ENCODE results near the gene QKI. TPM values are rescaled to one million over a fixed set of nuclear protein-coding genes. Genes with fewer than 3 reads are reported as not detected.
A peak's percentile ranks its signal among the peaks of the same experiment; 100 is the strongest.

QKI gene
- total and polyA plus RNA-seq, 2 donors (not counting 1 experiment from before 2014, with no cell fraction given) = 129 to 224 TPM

GRCh38 chr6:163566056-163566455 is 151.5 kb downstream of the QKI start:
- DNase-seq (ENCODE audit: low read depth in 2 of 2) = no peak
- Histone ChIP-seq H3K27ac (ENCODE audit: insufficient read depth, low read length) (no peak overlapping the region), H3K27me3 (ENCODE audit: control insufficient read depth, insufficient read depth, low read length) (no peaks in the 10 kb centered on the region), H3K36me3 (ENCODE audit: control insufficient read depth, insufficient read depth, low read length) (peaks cover 8% of the 10 kb centered on the region), H2AFZ (ENCODE audit: low read length) (no peak overlapping the region), H3K4me1 (ENCODE audit: control insufficient read depth, extremely low read depth, insufficient read depth, low read length) (no peaks in the 10 kb centered on the region), H3K9ac (ENCODE audit: insufficient read depth, low read length) (no peak overlapping the region), H3K79me2 (ENCODE audit: control insufficient read depth, insufficient read depth, low read length) (peaks cover 1% of the 10 kb centered on the region), H3K4me2 (ENCODE audit: extremely low read depth, insufficient read depth, low read length) (no peak overlapping the region), H4K20me1 (ENCODE audit: control insufficient read depth, extremely low read depth, insufficient read depth, low read length) (no peaks in the 10 kb centered on the region), H3K9me3 (ENCODE audit: control insufficient read depth, insufficient read depth, low read depth, low read length) (no peaks in the 10 kb centered on the region), H3K4me3 (replicated peaks in 1 of 4; ENCODE audit: control extremely low read depth in 1 of 4, insufficient read depth in 1 of 4, low read depth in 3 of 4, low read length in 4 of 4) (no peak overlapping the region)
- TF ChIP-seq EZH2 (IDR thresholded peaks at IDR 0.05; ENCODE audit: low read length, missing control alignments) = no peak
- TF ChIP-seq CTCF (conservative IDR thresholded peaks at IDR 0.05 in 1 of 2, IDR thresholded peaks at IDR 0.05 in 1 of 2; ENCODE audit: low read depth in 1 of 2, low read length in 2 of 2) = no peak

- Histone ChIP-seq H3K4me2 (ENCODE audit: extremely low read depth, insufficient read depth, low read length) (no peak overlapping the region), H4K20me1 (ENCODE audit: control insufficient read depth, extremely low read depth, insufficient read depth, low read length) (no peaks in the 10 kb centered on the region), H3K27me3 (ENCODE audit: control insufficient read depth, insufficient read depth, low read length) (no peaks in the 10 kb centered on the region), H3K79me2 (ENCODE audit: control insufficient read depth, insufficient read depth, low read length) (no peaks in the 10 kb centered on the region), H3K9ac (ENCODE audit: insufficient read depth, low read length) (no peak overlapping the region), H2AFZ (ENCODE audit: low read length) (no peak overlapping the region), H3K4me1 (ENCODE audit: control insufficient read depth, extremely low read depth, insufficient read depth, low read length) (no peaks in the 10 kb centered on the region), H3K9me3 (ENCODE audit: control insufficient read depth, insufficient read depth, low read depth, low read length) (no peaks in the 10 kb centered on the region), H3K36me3 (ENCODE audit: control insufficient read depth, insufficient read depth, low read length) (peaks cover 8% of the 10 kb centered on the region), H3K4me3 (replicated peaks in 1 of 4; ENCODE audit: control extremely low read depth in 1 of 4, insufficient read depth in 1 of 4, low read depth in 3 of 4, low read length in 4 of 4) (no peak overlapping the region), H3K27ac (ENCODE audit: insufficient read depth, low read length) (no peak overlapping the region)
- TF ChIP-seq EZH2 (IDR thresholded peaks at IDR 0.05; ENCODE audit: low read length, missing control alignments) = no peak
- no peak for TF ChIP-seq CTCF (conservative IDR thresholded peaks at IDR 0.05 in 1 of 2, IDR thresholded peaks at IDR 0.05 in 1 of 2; ENCODE audit: low read depth in 1 of 2, low read length in 2 of 2)
- DNase-seq (ENCODE audit: low read depth in 2 of 2) = no peak
Measured at GRCh38 chr6:163568275-163568674, 153.8 kb downstream of the QKI start.

GRCh38 chr6:163570579-163571231 is 156.2 kb downstream of the QKI start:
- no peaks in the 10 kb centered on the region for H3K4me1 ChIP-seq (ENCODE audit: control insufficient read depth, extremely low read depth, insufficient read depth, low read length)
- peaks cover 4% of the 10 kb centered on the region for H3K36me3 ChIP-seq (ENCODE audit: control insufficient read depth, insufficient read depth, low read length)
- no peak overlapping the region for H3K9ac ChIP-seq (ENCODE audit: insufficient read depth, low read length)
- no peaks in the 10 kb centered on the region for H4K20me1 ChIP-seq (ENCODE audit: control insufficient read depth, extremely low read depth, insufficient read depth, low read length)
- no peaks in the 10 kb centered on the region for H3K79me2 ChIP-seq (ENCODE audit: control insufficient read depth, insufficient read depth, low read length)
- H3K27ac ChIP-seq (ENCODE audit: insufficient read depth, low read length) = no peak overlapping the region
- H3K4me3 ChIP-seq (replicated peaks in 1 of 4; ENCODE audit: control extremely low read depth in 1 of 4, insufficient read depth in 1 of 4, low read depth in 3 of 4, low read length in 4 of 4) = no peak overlapping the region
- no peak overlapping the region for H3K4me2 ChIP-seq (ENCODE audit: extremely low read depth, insufficient read depth, low read length)
- no peak overlapping the region for H2AFZ ChIP-seq (ENCODE audit: low read length)
- peak in 1 of 2 donors; percentile 45 for DNase-seq (ENCODE audit: low read depth in 2 of 2)
- H3K9me3 ChIP-seq (ENCODE audit: control insufficient read depth, insufficient read depth, low read depth, low read length) = no peaks in the 10 kb centered on the region
- no peaks in the 10 kb centered on the region for H3K27me3 ChIP-seq (ENCODE audit: control insufficient read depth, insufficient read depth, low read length)
- TF ChIP-seq CTCF (conservative IDR thresholded peaks at IDR 0.05 in 1 of 2, IDR thresholded peaks at IDR 0.05 in 1 of 2; ENCODE audit: low read depth in 1 of 2, low read length in 2 of 2) (no peak), EZH2 (IDR thresholded peaks at IDR 0.05; ENCODE audit: low read length, missing control alignments) (no peak)
